RPMI7951 (cell line): ENCODE results near the gene CDA. TPM values are rescaled to one million over a fixed set of nuclear protein-coding genes. Genes with fewer than 3 reads are reported as not detected.
A peak's percentile ranks its signal among the peaks of the same experiment; 100 is the strongest.
"Not testable (repeated sequence)": the region's sequence is repeated elsewhere in the genome, so short reads cannot be mapped to it uniquely, and the experiment has no call there.

Experiments used
- DNase-seq: peaks from one replicate; pipeline ENCODE4 v3.0.0-alpha.2; 2012; ENCODE audit warnings: low read depth
- total RNA-seq: library from RNA; depleted of rRNA; stranded (reverse); fragments of >200 nt; shearing (Covaris generic); gene quantifications from 2 replicates; pipeline ENCODE4 v1.2.3, GENCODE V29; 2014

The CDA gene
- total RNA-seq, 1 experiment from 2014 or later, result 24.9 TPM

- no peak for DNase-seq
Measured at GRCh38 chr1:20586953-20587660, 1.8 kb upstream of the CDA start.

- DNase-seq, result peak; percentile 72
Measured at GRCh38 chr1:20587661-20588053, 1.2 kb upstream of the CDA start.

DNA sequence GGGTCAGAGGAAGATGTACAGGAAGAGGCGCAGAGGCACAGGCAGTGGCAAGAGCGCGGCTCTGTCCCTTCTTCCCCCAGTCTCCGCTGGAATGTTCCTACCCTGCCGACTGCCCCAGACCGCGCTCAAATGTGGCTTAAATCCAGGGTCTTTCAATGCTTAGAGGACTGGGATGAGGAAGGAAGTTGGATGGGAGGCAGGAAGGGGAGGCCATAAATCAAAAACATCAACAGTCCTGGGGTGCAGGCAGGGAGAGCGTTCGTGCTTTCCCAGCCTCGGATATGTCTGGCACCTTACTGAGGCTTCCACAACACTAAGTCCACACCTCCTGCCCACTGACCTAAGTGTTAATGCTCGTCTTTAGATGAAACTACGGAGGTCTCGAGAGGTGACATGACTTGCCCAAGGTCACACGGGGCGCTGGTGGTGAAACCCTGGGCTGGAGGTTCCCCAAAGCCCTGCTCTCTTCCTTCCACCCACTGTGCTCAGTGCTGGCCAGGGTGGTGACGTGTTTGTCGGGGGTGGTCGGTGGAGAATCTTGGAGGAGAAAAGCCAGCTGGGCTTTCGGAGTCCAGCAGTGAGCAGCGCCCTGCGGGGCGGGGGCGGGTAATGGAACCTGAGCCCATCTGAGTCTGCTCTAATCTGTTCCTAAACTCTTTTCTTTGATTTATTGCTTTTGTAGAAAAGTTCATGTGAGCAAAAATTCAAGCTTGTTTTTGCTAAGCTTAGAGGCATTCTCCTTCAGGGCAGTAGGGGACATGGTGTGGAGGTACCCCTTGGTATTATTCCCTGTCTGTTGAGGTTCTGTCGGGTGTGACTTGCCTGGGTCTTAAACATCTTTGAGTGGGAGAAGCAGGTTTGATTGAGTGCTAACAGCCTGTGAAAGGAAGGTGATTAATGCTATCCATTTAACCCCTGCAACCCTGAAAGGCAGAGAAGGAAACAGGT, 708 bp downstream of the CDA start:
- DNase-seq, result peak; percentile 64

GRCh38 chr1:20590306-20590777, 1.4 kb downstream of the CDA start:
- peak; percentile 77 for DNase-seq

DNA sequence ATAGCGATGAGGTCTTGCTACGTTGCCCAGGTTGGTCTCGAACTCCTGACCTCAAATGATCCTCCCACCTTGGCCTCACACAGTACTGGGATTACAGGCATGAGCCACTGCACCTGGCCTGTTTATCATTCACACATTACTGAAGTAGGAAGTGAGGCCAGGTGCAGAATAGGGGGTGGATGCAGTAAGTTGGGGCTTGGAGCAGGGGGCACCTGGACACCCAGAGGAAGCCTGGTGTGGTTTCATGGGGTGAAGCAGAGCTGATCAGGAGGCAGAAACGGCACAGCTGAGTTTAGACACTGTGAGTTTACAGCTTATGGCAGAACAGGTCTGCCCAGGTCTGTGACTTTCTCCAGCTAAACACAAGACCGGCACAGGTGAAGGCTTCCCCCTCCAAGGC, 4.9 kb downstream of the CDA start:
- DNase-seq, result no peak

DNA sequence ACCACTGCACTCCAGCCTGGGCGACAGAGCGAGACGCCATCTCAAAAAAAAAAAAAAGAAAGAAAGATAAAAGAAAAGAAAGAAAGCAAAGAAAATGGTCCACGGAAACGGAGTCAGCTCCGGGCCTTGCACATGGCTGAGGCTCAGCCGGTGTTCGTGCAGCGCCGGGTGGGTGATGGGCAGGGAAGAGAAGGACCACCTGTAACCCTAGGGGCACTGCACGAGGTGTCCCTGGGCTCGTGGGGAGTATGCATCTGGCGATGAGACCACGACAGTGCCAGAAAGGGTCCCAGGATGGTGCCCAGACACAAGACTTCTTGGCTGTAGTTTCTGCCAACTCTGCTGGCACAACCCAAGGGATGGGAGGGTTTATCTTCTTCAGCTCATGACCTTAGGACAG, 5.8 kb downstream of the CDA start:
- DNase-seq, result no peak

GRCh38 chr1:20596106-20596505, 7.2 kb downstream of the CDA start:
- no peak for DNase-seq

DNA sequence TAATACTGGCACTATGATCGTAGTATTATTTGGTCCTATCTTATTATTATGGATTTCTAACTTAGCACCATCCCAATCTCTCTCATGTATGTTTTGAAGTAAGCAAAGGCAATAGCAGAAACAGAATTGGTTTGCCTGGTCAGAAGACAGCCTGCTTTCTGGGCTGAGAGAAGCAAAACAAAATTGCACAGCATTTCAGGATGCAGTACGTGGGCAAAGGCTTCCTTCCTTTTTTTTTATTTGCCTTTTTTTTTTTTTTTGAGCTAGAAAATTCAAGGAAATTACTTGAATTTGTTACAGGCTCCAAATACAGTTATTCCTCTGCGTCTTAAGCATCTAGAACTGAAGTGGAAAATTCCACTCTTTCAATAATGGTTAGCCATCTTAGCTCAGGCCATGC, 8.8 kb downstream of the CDA start:
- no peak for DNase-seq

GRCh38 chr1:20600156-20600555, 11.3 kb downstream of the CDA start:
- DNase-seq, result no peak

DNA sequence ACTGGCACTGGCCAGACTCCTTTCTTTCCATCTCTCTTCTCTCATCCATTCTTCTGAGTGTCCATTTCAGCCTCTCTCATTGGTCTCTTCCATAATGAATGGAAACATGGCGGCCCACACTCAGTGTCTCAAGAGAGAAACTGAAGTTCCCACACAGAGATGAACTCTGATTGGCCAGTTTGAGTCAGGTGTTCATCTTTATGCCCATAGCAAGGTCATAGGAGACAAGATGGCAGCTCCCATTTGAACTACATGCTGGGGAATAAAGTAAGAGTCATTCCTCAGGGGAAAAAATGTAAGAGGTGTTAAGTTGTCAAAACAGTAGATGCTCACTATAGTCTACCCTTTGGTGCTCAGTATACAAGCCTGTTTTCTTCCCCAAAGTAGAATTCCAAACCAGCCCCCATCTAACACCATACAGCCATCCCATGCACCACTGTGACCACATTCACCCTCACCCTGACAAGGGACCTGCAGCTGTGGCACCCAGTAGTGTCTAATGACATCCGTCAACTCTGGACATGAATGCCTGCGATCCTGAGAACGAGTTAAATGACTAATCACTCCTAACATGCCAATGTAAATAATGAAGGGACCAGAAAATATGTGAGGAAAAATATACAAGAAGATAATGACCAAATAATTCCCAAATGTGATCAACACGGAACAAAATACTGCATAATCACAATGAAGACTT, 12.4 kb downstream of the CDA start:
- DNase-seq, result peak; percentile 52

DNA sequence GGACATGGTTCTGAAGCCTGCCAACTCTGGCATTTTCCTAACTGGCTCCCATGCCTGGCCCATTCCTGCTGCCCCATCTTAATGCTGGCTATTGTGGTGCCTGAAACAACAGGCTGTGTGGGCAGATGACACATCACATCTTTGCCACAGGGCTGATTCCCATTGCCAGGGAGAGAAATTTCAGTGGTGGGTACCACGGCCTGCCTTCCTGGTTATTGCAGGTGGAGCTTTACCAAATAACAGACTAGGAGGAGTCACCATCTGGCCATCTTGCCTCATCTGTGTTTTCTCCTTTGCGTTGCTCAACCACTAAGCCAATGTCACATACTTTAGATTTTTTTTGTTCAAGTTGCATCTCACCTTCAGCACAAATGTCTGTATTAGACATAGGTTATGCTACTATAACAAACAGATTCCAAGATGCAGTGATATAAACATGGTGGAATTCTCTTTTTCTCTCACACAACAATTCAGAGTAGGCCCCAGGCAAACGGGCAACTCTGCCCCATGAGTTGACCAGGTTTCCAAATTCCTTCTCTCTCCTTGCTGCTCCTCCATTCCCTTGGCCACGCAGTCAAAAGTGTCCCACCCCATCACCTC, 14.1 kb downstream of the CDA start:
- peak; percentile 81 for DNase-seq

- DNase-seq, result peak; percentile 93
Measured at GRCh38 chr1:20603504-20604464, 14.9 kb downstream of the CDA start.

DNA sequence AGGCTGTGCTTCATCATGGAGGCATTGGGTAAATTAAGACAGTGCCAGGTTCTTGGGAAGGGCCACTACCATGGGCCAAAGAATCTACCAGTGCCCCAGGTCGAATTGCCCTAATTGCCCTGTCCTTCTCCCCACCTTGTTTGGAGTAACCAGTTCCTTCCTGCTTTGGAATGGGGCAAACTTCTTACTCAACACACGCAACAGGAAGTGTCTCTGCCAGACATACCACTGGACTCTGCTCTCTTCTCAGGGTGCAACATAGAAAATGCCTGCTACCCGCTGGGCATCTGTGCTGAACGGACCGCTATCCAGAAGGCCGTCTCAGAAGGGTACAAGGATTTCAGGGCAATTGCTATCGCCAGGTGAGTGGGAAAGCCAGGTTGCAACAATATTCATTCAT, 15.8 kb downstream of the CDA start:
- DNase-seq, result peak; percentile 60

DNA sequence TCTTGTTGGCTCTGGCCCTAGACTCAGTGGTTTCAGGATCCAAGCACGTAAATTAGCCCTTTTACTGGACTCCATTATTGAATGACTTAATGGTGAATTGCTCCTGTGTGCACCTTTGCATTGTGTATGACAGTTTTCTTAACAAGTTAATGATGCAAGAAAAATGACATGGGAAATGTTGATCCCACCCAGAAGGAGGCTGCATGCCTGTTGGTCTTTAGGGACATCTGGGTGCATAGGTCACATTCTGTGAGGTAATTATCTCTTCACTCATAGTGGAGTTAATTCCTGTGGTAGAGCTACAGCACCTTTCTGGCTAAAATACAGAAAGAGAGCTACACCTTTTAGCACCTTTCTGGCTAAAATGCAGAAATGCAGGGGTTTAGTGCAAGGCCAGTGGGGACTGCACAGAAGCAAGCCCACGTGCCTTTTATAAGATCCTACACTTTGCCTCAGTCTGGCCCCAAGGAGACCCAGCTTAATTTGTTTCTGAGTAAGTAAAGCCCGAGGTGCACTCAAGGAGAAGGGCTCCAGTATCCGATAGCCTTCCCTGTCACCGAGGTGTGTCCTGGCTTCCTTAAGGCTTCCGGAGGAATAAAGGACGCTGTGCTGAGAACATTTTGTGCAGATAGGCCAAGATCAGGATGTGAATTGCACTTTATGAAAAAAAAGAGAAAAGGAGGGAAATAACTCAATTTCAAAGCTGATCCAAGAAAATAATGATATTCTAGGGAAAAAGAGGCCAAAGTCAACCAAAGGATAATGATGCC, 18.1 kb downstream of the CDA start:
- DNase-seq, result not testable (repeated sequence)

GRCh38 chr1:20609541-20609940, 20.6 kb downstream of the CDA start:
- no peak for DNase-seq

GRCh38 chr1:20610970-20611369, 22.1 kb downstream of the CDA start:
- DNase-seq, result no peak

GRCh38 chr1:20611652-20612051, 22.8 kb downstream of the CDA start:
- DNase-seq, result no peak

GRCh38 chr1:20612221-20612746, 23.4 kb downstream of the CDA start:
- DNase-seq, result peak; percentile 77

DNA sequence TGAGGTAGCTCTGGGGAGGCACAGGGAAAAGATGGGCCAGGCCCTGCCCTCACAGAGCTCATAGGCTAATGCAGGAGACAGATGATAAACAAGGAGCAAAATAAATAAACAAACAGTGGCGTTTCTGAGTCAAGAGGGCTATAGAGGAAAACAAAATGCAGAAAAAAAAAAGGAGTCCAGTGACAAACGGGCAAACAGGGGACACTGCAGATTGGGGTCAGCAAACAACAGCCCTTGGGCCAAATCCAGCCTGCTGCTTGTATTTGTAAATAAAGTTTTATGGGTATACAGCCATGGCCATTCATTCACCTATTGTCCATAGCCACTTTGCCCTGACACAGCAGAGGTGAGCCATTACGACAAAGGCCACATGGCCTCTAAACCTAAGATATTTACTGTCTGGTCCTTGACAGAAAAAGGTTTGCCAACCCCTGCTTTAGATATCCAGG, 25.3 kb downstream of the CDA start:
- DNase-seq, result no peak
